ENCODE measurements around the gene TRAF3IP3. TPM values are rescaled to one million over a fixed set of nuclear protein-coding genes. Genes with fewer than 3 reads are reported as not detected.

TRAF3IP3 gene
- total and polyA plus RNA-seq, 11 donors: 0.16 to 10.6 (median 0.75) TPM; not detected in 1

GRCh38 chr1:209721323-209721722, 34.5 kb upstream of the TRAF3IP3 start:
- H3K27ac ChIP-seq: peak overlapping the region in 8 of 12 donors; percentile 39 to 84 (median 80)
- H3K4me3 ChIP-seq: no peak overlapping the region
- ATAC-seq (no peak), DNase-seq (no peak)
- no peaks in the 10 kb centered on the region for H3K36me3 ChIP-seq
- H3K27me3 ChIP-seq: no peaks in the 10 kb centered on the region
- intact Hi-C loops (cut with DNase I): no loop called here
- peaks cover 0 to 18% (median 0%) of the 10 kb centered on the region in 12 donors for H3K4me1 ChIP-seq
- no peaks in the 10 kb centered on the region for H3K9me3 ChIP-seq
- no peak for TF ChIP-seq POLR2A (IDR thresholded peaks at IDR 0.05)
- TF ChIP-seq, protein P1, sequence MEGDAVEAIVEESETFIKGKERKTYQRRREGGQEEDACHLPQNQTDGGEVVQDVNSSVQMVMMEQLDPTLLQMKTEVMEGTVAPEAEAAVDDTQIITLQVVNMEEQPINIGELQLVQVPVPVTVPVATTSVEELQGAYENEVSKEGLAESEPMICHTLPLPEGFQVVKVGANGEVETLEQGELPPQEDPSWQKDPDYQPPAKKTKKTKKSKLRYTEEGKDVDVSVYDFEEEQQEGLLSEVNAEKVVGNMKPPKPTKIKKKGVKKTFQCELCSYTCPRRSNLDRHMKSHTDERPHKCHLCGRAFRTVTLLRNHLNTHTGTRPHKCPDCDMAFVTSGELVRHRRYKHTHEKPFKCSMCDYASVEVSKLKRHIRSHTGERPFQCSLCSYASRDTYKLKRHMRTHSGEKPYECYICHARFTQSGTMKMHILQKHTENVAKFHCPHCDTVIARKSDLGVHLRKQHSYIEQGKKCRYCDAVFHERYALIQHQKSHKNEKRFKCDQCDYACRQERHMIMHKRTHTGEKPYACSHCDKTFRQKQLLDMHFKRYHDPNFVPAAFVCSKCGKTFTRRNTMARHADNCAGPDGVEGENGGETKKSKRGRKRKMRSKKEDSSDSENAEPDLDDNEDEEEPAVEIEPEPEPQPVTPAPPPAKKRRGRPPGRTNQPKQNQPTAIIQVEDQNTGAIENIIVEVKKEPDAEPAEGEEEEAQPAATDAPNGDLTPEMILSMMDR (IDR thresholded peaks at IDR 0.05): no peak
- 88 to 100% (median 95%) methylated on average over 1 of the region's 1 CpG for WGBS, 4 donors

GRCh38 chr1:209723265-209723664, 32.6 kb upstream of the TRAF3IP3 start:
- Histone ChIP-seq H3K4me1 (peaks cover 0 to 24% (median 7%) of the 10 kb centered on the region in 12 donors), H3K9me3 (no peaks in the 10 kb centered on the region), H3K4me3 (no peak overlapping the region), H3K27me3 (no peaks in the 10 kb centered on the region), H3K36me3 (no peaks in the 10 kb centered on the region), H3K27ac (no peak overlapping the region)
- ATAC-seq: no peak
- intact Hi-C loops (cut with DNase I): no loop called here
- TF ChIP-seq, protein P1 (IDR thresholded peaks at IDR 0.05): no peak
- no peak for TF ChIP-seq POLR2A (IDR thresholded peaks at IDR 0.05)
- WGBS, 4 donors: 96 to 98% (median 98%) methylated on average over 3 of the region's 3 CpGs
- DNase-seq: no peak

- Histone ChIP-seq H3K9me3 (no peaks in the 10 kb centered on the region), H3K36me3 (no peaks in the 10 kb centered on the region), H3K27ac (no peak overlapping the region), H3K27me3 (no peaks in the 10 kb centered on the region), H3K4me1 (peaks cover 0 to 31% (median 14%) of the 10 kb centered on the region in 12 donors), H3K4me3 (no peak overlapping the region)
- WGBS, 4 donors: 78 to 84% (median 81%) methylated on average over 3 of the region's 3 CpGs
- ATAC-seq (no peak), DNase-seq (no peak)
- intact Hi-C loops (cut with DNase I): no loop called here
- TF ChIP-seq, protein P1 (IDR thresholded peaks at IDR 0.05): no peak
- no peak for TF ChIP-seq POLR2A (IDR thresholded peaks at IDR 0.05)
These were observed 31.8 kb upstream of the TRAF3IP3 start for GRCh38 chr1:209723756-209724693.

GRCh38 chr1:209727286-209727685, 28.6 kb upstream of the TRAF3IP3 start:
- no peak overlapping the region for H3K4me3 ChIP-seq
- WGBS, 4 donors: 88 to 94% (median 93%) methylated on average over 2 of the region's 2 CpGs
- TF ChIP-seq, protein P1 (IDR thresholded peaks at IDR 0.05): no peak
- DNase-seq (no peak), ATAC-seq (no peak)
- H3K27ac ChIP-seq: peak overlapping the region in 6 of 12 donors; percentile 33 to 77 (median 60)
- no peaks in the 10 kb centered on the region for H3K27me3 ChIP-seq
- no peaks in the 10 kb centered on the region for H3K36me3 ChIP-seq
- peaks cover 0 to 19% (median 13%) of the 10 kb centered on the region in 12 donors for H3K4me1 ChIP-seq
- intact Hi-C loops (cut with DNase I): no loop called here
- H3K9me3 ChIP-seq: no peaks in the 10 kb centered on the region
